ENCODE results near the gene ACAT1.

Gene ACAT1

GRCh38 chr11:108101090-108101775 is 20.1 kb upstream of the ACAT1 start:
- no peak for TF ChIP-seq ZFX (IDR thresholded peaks at IDR 0.05)
- no peak overlapping the region for H3K27ac ChIP-seq

GRCh38 chr11:108111126-108111525 is 10.2 kb upstream of the ACAT1 start:
- TF ChIP-seq, protein P1, sequence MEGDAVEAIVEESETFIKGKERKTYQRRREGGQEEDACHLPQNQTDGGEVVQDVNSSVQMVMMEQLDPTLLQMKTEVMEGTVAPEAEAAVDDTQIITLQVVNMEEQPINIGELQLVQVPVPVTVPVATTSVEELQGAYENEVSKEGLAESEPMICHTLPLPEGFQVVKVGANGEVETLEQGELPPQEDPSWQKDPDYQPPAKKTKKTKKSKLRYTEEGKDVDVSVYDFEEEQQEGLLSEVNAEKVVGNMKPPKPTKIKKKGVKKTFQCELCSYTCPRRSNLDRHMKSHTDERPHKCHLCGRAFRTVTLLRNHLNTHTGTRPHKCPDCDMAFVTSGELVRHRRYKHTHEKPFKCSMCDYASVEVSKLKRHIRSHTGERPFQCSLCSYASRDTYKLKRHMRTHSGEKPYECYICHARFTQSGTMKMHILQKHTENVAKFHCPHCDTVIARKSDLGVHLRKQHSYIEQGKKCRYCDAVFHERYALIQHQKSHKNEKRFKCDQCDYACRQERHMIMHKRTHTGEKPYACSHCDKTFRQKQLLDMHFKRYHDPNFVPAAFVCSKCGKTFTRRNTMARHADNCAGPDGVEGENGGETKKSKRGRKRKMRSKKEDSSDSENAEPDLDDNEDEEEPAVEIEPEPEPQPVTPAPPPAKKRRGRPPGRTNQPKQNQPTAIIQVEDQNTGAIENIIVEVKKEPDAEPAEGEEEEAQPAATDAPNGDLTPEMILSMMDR (conservative IDR thresholded peaks at IDR 0.05) = no peak; the same call in 1 of the 2 replicates
- no peak overlapping the region for H3K27ac ChIP-seq

DNA sequence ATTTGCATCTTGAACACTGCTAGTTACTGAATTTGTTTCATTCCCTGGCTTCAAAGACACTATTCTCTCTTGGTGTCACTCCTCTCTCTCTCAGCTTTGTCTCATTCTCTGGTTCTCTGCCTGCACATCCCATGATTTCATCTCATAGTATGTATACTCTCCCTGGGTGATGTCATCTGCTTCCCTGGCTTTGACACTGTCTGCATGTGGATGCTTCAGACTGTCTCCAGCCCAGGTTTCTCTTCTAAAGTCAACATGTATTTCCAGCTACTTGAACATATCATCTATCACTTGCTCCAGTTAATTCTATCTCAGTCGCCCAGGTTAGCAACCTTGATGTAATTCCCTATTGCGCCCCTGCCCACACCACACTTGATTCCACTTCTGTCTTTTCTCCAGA is 9.3 kb upstream of the ACAT1 start:
- no peak for TF ChIP-seq ZFX (IDR thresholded peaks at IDR 0.05)
- TF ChIP-seq, protein P1 (conservative IDR thresholded peaks at IDR 0.05) = no peak

DNA sequence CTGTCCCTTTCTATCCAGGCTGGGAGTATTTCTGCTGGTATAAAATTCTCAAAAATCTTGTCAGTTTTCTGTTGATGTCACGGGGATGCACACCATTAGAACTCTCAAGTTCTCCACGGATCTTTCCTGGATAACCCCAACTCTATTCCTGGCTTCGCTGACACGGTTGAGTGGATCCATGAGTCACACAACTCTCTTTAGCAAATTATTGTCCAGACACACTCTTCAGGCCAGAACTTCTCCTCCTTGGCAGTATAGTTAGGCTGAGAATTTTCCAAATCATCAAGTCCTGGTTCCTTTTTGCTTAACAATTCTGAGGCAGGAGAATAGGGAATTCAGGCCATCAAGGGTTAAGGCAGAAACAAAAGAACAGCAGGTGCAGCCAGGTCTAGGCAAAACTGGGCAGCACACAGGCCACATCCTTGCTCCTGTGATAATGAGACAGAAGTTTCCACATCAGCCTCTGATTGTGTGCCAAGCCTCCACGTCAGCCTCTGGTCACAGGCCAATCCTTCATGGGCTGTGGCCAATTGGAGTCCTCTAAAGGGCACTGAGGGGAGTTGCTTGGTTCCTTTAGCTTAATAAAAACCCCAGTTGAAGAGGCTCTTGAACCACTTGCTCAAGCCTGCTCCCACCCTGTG is 5.7 kb upstream of the ACAT1 start:
- no peak overlapping the region for H3K27ac ChIP-seq
- TF ChIP-seq ZFX (IDR thresholded peaks at IDR 0.05) = no peak
- TF ChIP-seq, protein P1 (conservative IDR thresholded peaks at IDR 0.05) = no peak

More for the DNA sequence above, 9.3 kb upstream of the ACAT1 start:
- no peak overlapping the region for H3K27ac ChIP-seq

- no peak for TF ChIP-seq ZFX (IDR thresholded peaks at IDR 0.05)
- TF ChIP-seq, protein P1 (conservative IDR thresholded peaks at IDR 0.05) = peak; percentile 84
Observed at GRCh38 chr11:108117746-108118371, 3.5 kb upstream of the ACAT1 start.

GRCh38 chr11:108120936-108121273 is 462 bp upstream of the ACAT1 start:
- H3K27ac ChIP-seq = peak overlapping the region; percentile 81

More at GRCh38 chr11:108117746-108118371, 3.5 kb upstream of the ACAT1 start:
- no peak overlapping the region for H3K27ac ChIP-seq

DNA sequence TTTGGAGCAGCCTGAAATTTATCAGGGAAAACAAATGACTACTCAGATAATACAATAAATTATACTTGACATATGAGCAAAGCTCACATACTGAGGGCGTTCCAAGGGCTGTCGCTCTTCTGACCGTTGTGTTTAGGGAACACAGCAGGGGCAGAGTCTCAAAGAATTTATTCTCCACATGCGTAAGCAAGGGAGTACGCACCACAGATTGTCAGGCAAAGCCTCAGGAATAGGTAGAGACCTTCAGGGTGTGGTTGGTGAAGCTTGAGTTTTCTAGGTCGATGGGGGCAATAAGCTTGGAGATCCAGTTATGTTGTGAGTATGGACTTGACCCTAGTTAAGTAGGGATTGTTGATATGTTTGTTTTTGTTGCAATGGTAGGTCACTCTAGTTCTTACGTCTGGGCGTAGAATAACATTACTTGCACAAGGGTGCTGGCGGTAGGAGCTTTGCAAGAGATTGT is 830 bp downstream of the ACAT1 start:
- no peak for TF ChIP-seq ZFX (IDR thresholded peaks at IDR 0.05)
- TF ChIP-seq, protein P1 (conservative IDR thresholded peaks at IDR 0.05) = no peak
- peak overlapping the region; percentile 81 for H3K27ac ChIP-seq

- no peak overlapping the region for H3K27ac ChIP-seq
- TF ChIP-seq ZFX (IDR thresholded peaks at IDR 0.05) = no peak
- TF ChIP-seq, protein P1 (conservative IDR thresholded peaks at IDR 0.05) = no peak
Observed at GRCh38 chr11:108125096-108125495, 3.7 kb downstream of the ACAT1 start.

Measured in C4-2B (cell line).